SK-N-SH (cell line): ENCODE measurements around the gene BCAN. TPM values are rescaled to one million over a fixed set of nuclear protein-coding genes. Genes with fewer than 3 reads are reported as not detected.

Experiments used
- CTCF ChIA-PET: fragments of 300-600, 350-600 bp; formaldehyde crosslinking; extraction: SDS; loops from one replicate; lab custom pipeline; 2021; lab: Yijun Ruan, JAX
- POLR2A ChIA-PET: fragments of 350-600 bp; sonication (Branson Sonifier 250); formaldehyde crosslinking; extraction: SDS; loops from one replicate; lab custom pipeline; 2020; ENCODE audit warnings: antibody characterized with exemption, inconsistent platforms; lab: Yijun Ruan, JAX
- DNase-seq: peaks from one replicate; pipeline ENCODE4 v3.0.0; 2012
- H2AFZ ChIP-seq: fragments of 200-600 bp; sonication (generic); 2 replicates; pipeline ENCODE4 v1.8.1; 2016; ENCODE audit warnings: antibody characterized with exemption, mild to moderate bottlenecking, low read depth
- H3F3A ChIP-seq: fragments of 200-600 bp; sonication (generic); replicated peaks from 2 replicates; pipeline ENCODE3; 2016; ENCODE audit warnings: antibody characterized with exemption, mild to moderate bottlenecking; ENCODE audit not compliant: insufficient read depth
- H3K27ac ChIP-seq, 2 experiments: fragments of 200-500 bp in 1 of 2; fragments of 200-600 bp in 1 of 2; sonication (Bioruptor generic) in 1 of 2; sonication (generic), shearing (Covaris generic) in 1 of 2; 2 replicates each; pipeline versions ENCODE4 v1.5.1 to v1.6.1; 2014 to 2016; ENCODE audit warnings: low read depth in 2 of 2, inconsistent platforms in 1 of 2, low read length in 1 of 2, mild to moderate bottlenecking in 1 of 2, mixed read lengths in 1 of 2
- H3K27me3 ChIP-seq: fragments of 200-600 bp; sonication (generic), shearing (Covaris generic); 2 replicates; pipeline ENCODE4 v1.6.1; 2016; ENCODE audit warnings: mixed run types; ENCODE audit not compliant: insufficient read depth
- H3K36me3 ChIP-seq, 2 experiments: fragments of 200-500 bp in 1 of 2; fragments of 200-600 bp in 1 of 2; sonication (Bioruptor generic) in 1 of 2; sonication (generic) in 1 of 2; replicated peaks in 1 of 2; 2 replicates each; pipeline versions ENCODE3 to v1.5.1; 2014 to 2016; ENCODE audit warnings: low read length in 1 of 2, mild to moderate bottlenecking in 1 of 2; ENCODE audit not compliant: insufficient read depth in 2 of 2, control insufficient read depth in 1 of 2
- H3K4me1 ChIP-seq, 2 experiments: fragments of 200-500 bp in 1 of 2; fragments of 200-600 bp in 1 of 2; sonication (Bioruptor generic) in 1 of 2; sonication (generic), shearing (Covaris generic) in 1 of 2; 2 replicates each; pipeline versions ENCODE4 v1.5.1 to v1.6.1; 2014 to 2016; ENCODE audit warnings: low read depth in 1 of 2, low read length in 1 of 2, mixed run types in 1 of 2; ENCODE audit not compliant: insufficient read depth in 2 of 2, control insufficient read depth in 1 of 2
- H3K4me2 ChIP-seq: fragments of 200-600 bp; sonication (generic), shearing (Covaris generic); 2 replicates; pipeline ENCODE4 v1.6.1; 2017; ENCODE audit warnings: mixed run types
- H3K4me3 ChIP-seq, 2 experiments: fragments of 200-500 bp in 1 of 2; fragments of 200-600 bp in 1 of 2; sonication (Bioruptor generic) in 1 of 2; sonication (generic), shearing (Covaris generic) in 1 of 2; 2 replicates each; pipeline versions ENCODE4 v1.5.1 to v1.8.1; 2014 to 2016; ENCODE audit warnings: low read depth in 2 of 2, inconsistent platforms in 1 of 2, low read length in 1 of 2, mild to moderate bottlenecking in 1 of 2, mixed read lengths in 1 of 2, moderate library complexity in 1 of 2
- H3K79me2 ChIP-seq: fragments of 200-600 bp; sonication (generic); 2 replicates; pipeline ENCODE4 v1.8.1; 2017; ENCODE audit warnings: mild to moderate bottlenecking; ENCODE audit not compliant: insufficient read depth
- H3K9ac ChIP-seq: fragments of 200-600 bp; sonication (generic); 2 replicates; pipeline ENCODE4 v1.6.1; 2017; ENCODE audit warnings: mixed run types
- H3K9me2 ChIP-seq: fragments of 200-600 bp; sonication (generic); 2 replicates; pipeline ENCODE4 v1.6.1; 2017; ENCODE audit warnings: mixed run types
- H3K9me3 ChIP-seq: fragments of 200-600 bp; sonication (generic); 2 replicates; pipeline ENCODE4 v1.6.1; 2017; ENCODE audit warnings: mixed run types, mild to moderate bottlenecking, moderate library complexity
- H4K20me1 ChIP-seq: fragments of 200-600 bp; sonication (generic); 2 replicates; pipeline ENCODE4 v1.6.1; 2017; ENCODE audit warnings: mild to moderate bottlenecking, mixed run types; ENCODE audit not compliant: insufficient read depth
- CTCF ChIP-seq: fragments of 200-600 bp; sonication (generic); IDR thresholded peaks from 2 replicates; pipeline ENCODE4 v1.6.1; 2017; ENCODE audit warnings: antibody characterized with exemption, mild to moderate bottlenecking, moderate library complexity
- EP300 ChIP-seq, 2 experiments: IDR thresholded peaks; 2 replicates each; pipeline versions ENCODE4 v1.4.0 to v1.6.1; 2012; ENCODE audit warnings: borderline replicate concordance in 1 of 2, low read depth in 1 of 2, low read length in 1 of 2
- EZH2phosphoT487 ChIP-seq: fragments of 200-600 bp; sonication (generic); IDR thresholded peaks from 2 replicates; pipeline ENCODE4 v1.6.1; 2017; ENCODE audit warnings: low read depth, mixed run types, mild to moderate bottlenecking, antibody characterized with exemption, moderate library complexity, borderline replicate concordance
- FOXJ3 ChIP-seq: sonication (generic); formaldehyde crosslinking; IDR thresholded peaks from 2 replicates; pipeline ENCODE4 v1.5.1; 2020; ENCODE audit warnings: mild to moderate bottlenecking, missing genetic modification reagents
- GABPA ChIP-seq: IDR thresholded peaks from 2 replicates; pipeline ENCODE4 v1.4.0; 2012; ENCODE audit warnings: low read depth, mild to moderate bottlenecking
- IRF3 ChIP-seq: fragments of 150-350 bp; IDR thresholded peaks from 2 replicates; pipeline ENCODE4 v1.6.1; 2016; ENCODE audit warnings: mild to moderate bottlenecking, low read depth, low read length
- JUND ChIP-seq: IDR thresholded peaks from 2 replicates; pipeline ENCODE4 v1.4.0; 2012
- MAX ChIP-seq: IDR thresholded peaks from 2 replicates; pipeline ENCODE4 v1.4.0; 2012; ENCODE audit warnings: low read depth
- MXI1 ChIP-seq: IDR thresholded peaks from 2 replicates; pipeline ENCODE4 v1.6.1; 2012; ENCODE audit warnings: mild to moderate bottlenecking, low read depth, low read length, improper control_type of control experiment
- NRF1 ChIP-seq: IDR thresholded peaks from 2 replicates; pipeline ENCODE4 v1.6.1; 2012; ENCODE audit warnings: low read depth, mild to moderate bottlenecking, low read length
- RAD21 ChIP-seq: IDR thresholded peaks from 2 replicates; pipeline ENCODE4 v1.6.1; 2012; ENCODE audit warnings: mild to moderate bottlenecking, low read length
- SIN3A ChIP-seq: IDR thresholded peaks from 2 replicates; pipeline ENCODE4 v1.6.1; 2012; ENCODE audit warnings: low read depth, mild to moderate bottlenecking, low read length, moderate library complexity, borderline replicate concordance
- SMC3 ChIP-seq: IDR thresholded peaks from 2 replicates; pipeline ENCODE4 v1.6.1; 2012; ENCODE audit warnings: low read depth, low read length, improper control_type of control experiment
- WGBS: methylation state at CpG from one replicate; pipeline ENCODE4 v1.1.6; 2017; ENCODE audit warnings: low lambda C conversion rate; 5-methylcytosine and 5-hydroxymethylcytosine counted together
- polyA plus RNA-seq, 3 experiments: library from polyadenylated mRNA; depleted of rRNA; stranded (reverse); fragments of >200 nt; gene quantifications; 2 replicates each; pipeline ENCODE4 v1.2.3, GENCODE V29; 2012
- TF ChIP-seq, protein P1 (sequence below): IDR thresholded peaks from 2 replicates; pipeline ENCODE4; 2012
- TF ChIP-seq, protein P2 (sequence below): IDR thresholded peaks from 2 replicates; pipeline ENCODE4 v1.6.1; 2012; ENCODE audit warnings: mild to moderate bottlenecking, low read depth, low read length, moderate library complexity
- TF ChIP-seq, protein P3 (sequence below): fragments of 150-350 bp; IDR thresholded peaks from 2 replicates; pipeline ENCODE4 v1.6.1; 2017; ENCODE audit warnings: antibody characterized with exemption, low read length, low read depth, borderline replicate concordance

BCAN gene
- polyA plus RNA-seq, 1 of the 3 experiments (the other 2 are of a cell fraction) = 0.25 TPM

GRCh38 chr1:156705321-156705917, 63.5 kb downstream of the BCAN start, which contains the start of gene CRABP2 (continued):
- TF ChIP-seq, protein P1, sequence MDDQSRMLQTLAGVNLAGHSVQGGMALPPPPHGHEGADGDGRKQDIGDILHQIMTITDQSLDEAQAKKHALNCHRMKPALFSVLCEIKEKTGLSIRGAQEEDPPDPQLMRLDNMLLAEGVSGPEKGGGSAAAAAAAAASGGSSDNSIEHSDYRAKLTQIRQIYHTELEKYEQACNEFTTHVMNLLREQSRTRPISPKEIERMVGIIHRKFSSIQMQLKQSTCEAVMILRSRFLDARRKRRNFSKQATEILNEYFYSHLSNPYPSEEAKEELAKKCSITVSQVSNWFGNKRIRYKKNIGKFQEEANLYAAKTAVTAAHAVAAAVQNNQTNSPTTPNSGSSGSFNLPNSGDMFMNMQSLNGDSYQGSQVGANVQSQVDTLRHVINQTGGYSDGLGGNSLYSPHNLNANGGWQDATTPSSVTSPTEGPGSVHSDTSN = no peak

DNA sequence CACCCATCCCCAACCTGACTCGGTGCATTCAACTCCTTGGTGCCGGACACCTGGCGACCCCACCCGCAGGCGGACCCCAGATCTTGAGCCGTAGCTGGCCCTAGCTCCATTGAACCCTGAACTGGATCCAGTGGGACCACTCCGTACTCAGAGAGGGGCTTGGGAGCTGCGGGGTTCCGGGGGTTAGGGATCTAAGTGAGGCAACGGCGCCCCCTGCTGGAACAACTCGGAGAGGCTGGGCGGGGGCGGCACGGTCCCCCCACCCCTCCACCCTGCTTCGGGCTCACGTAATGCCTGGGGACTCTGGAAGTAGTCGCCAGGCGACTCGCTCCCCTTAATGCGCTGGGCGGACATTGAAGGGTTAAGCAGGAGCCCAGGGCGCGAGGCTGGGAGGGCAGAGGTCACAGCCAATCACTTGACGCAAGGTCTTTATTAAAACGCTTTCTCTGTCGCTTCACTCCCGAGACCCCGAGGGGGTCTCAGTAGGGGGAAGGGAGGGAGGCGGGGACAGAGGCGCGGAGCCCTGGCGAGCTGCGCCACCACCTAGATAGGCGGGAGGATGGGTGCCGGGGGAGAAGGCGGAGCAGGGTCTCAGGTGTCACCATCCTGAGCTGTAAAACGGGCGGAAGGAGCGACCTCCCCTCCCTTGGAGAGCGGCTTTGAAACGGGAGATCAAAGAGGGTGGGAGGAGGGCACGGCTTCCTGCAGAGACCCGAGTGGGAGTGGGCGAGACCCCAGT, 64.2 kb downstream of the BCAN start:
- POLR2A ChIA-PET = interaction anchor here (0.6 to 5.3 kb wide), 8 partner anchors 8 to 127 kb away, joined by 3 to 57 read pairs (median 5); partner anchors contain the start of genes ISG20L2 and METTL25B
- peak overlapping the region in 1 of 2 experiments; percentile 98; a peak in 2 of 4 replicates for H3K27ac ChIP-seq

More for the DNA sequence above, 64.2 kb downstream of the BCAN start:
- H2AFZ ChIP-seq = no peak overlapping the region
- CTCF ChIA-PET = interaction anchor here (0.6 to 45.5 kb wide), 18 partner anchors 10 to 222 kb away, joined by 3 to 2702 read pairs (median 4); partner anchors contain the start of genes CRABP2, ISG20L2, METTL25B and NES
- H4K20me1 ChIP-seq = no peaks in the 10 kb centered on the region
- H3K4me1 ChIP-seq = peaks cover 70 to 90% of the 10 kb centered on the region in 2 experiments
- DNase-seq = peak; percentile 90
- WGBS = 56% methylated on average over 33 of the region's 45 CpGs
- no peak for TF ChIP-seq JUND
- TF ChIP-seq NRF1 = no peak
- TF ChIP-seq SIN3A = no peak
- no peak for TF ChIP-seq FOXJ3 (CRISPR knock-in tag)
- TF ChIP-seq, protein P2, sequence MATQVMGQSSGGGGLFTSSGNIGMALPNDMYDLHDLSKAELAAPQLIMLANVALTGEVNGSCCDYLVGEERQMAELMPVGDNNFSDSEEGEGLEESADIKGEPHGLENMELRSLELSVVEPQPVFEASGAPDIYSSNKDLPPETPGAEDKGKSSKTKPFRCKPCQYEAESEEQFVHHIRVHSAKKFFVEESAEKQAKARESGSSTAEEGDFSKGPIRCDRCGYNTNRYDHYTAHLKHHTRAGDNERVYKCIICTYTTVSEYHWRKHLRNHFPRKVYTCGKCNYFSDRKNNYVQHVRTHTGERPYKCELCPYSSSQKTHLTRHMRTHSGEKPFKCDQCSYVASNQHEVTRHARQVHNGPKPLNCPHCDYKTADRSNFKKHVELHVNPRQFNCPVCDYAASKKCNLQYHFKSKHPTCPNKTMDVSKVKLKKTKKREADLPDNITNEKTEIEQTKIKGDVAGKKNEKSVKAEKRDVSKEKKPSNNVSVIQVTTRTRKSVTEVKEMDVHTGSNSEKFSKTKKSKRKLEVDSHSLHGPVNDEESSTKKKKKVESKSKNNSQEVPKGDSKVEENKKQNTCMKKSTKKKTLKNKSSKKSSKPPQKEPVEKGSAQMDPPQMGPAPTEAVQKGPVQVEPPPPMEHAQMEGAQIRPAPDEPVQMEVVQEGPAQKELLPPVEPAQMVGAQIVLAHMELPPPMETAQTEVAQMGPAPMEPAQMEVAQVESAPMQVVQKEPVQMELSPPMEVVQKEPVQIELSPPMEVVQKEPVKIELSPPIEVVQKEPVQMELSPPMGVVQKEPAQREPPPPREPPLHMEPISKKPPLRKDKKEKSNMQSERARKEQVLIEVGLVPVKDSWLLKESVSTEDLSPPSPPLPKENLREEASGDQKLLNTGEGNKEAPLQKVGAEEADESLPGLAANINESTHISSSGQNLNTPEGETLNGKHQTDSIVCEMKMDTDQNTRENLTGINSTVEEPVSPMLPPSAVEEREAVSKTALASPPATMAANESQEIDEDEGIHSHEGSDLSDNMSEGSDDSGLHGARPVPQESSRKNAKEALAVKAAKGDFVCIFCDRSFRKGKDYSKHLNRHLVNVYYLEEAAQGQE = no peak
- peak; percentile 66 for TF ChIP-seq RAD21
- no peak for TF ChIP-seq EZH2phosphoT487
- TF ChIP-seq CTCF = peak; percentile 96
- no peak for TF ChIP-seq EP300 (IDR thresholded peaks at IDR 0.05; ENCODE audit: borderline replicate concordance in 1 of 2, low read depth in 1 of 2, low read length in 1 of 2)
- no peak for TF ChIP-seq MAX
- no peak for TF ChIP-seq IRF3
- no peak for TF ChIP-seq GABPA
- TF ChIP-seq, protein P3, sequence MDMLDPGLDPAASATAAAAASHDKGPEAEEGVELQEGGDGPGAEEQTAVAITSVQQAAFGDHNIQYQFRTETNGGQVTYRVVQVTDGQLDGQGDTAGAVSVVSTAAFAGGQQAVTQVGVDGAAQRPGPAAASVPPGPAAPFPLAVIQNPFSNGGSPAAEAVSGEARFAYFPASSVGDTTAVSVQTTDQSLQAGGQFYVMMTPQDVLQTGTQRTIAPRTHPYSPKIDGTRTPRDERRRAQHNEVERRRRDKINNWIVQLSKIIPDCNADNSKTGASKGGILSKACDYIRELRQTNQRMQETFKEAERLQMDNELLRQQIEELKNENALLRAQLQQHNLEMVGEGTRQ = no peak
- no peak for TF ChIP-seq MXI1
- peak; percentile 58 for TF ChIP-seq SMC3
- TF ChIP-seq, protein P1 = no peak
- H3K9me3 ChIP-seq = no peaks in the 10 kb centered on the region
- H3K36me3 ChIP-seq = peaks cover 0 to under 1% of the 10 kb centered on the region in 2 experiments
- H3K9me2 ChIP-seq = no peaks in the 10 kb centered on the region
- H3K4me3 ChIP-seq = peak overlapping the region; percentile 54 to 58
- H3K9ac ChIP-seq = peak overlapping the region; percentile 44; the same call in 1 of the 2 replicates
- H3K4me2 ChIP-seq = peak overlapping the region; percentile 89
- H3K27me3 ChIP-seq = no peaks in the 10 kb centered on the region
- H3K79me2 ChIP-seq = no peaks in the 10 kb centered on the region
- H3F3A ChIP-seq = peaks cover 33% of the 10 kb centered on the region
